K562 (cell line): ENCODE data around the gene SCNN1A. TPM values are rescaled to one million over a fixed set of nuclear protein-coding genes. Genes with fewer than 3 reads are reported as not detected.

Experiments
- CCAR2 ChIP-seq: fragments of 200-400 bp; formaldehyde crosslinking; IDR thresholded peaks from 2 replicates; pipeline ENCODE4 v1.6.1; 2017; ENCODE audit warnings: mild to moderate bottlenecking, low read depth, low read length
- CSDE1 ChIP-seq, 2 experiments: fragments of 450-650 bp; IDR thresholded peaks; 2 replicates each; pipeline ENCODE4 v1.6.1; 2016; ENCODE audit warnings: mild to moderate bottlenecking in 1 of 2
- HDAC2 ChIP-seq: fragments of 450-650 bp; IDR thresholded peaks from 2 replicates; pipeline ENCODE4 v1.6.1; 2016; ENCODE audit warnings: mild to moderate bottlenecking
- KLF13 ChIP-seq: fragments of 450-650 bp; IDR thresholded peaks from 2 replicates; pipeline ENCODE4 v1.6.1; 2016; ENCODE audit warnings: missing genetic modification characterization, low read depth, mild to moderate bottlenecking, missing compliant biosample characterization, moderate library complexity, borderline replicate concordance
- MAFK ChIP-seq: IDR thresholded peaks from 2 replicates; pipeline ENCODE4 v1.6.1; 2011; ENCODE audit warnings: low read length, improper control_type of control experiment
- NFE2L1 ChIP-seq: fragments of 450-650 bp; IDR thresholded peaks from 2 replicates; pipeline ENCODE4 v1.6.1; 2016; ENCODE audit warnings: missing genetic modification characterization, low read depth, mild to moderate bottlenecking, missing compliant biosample characterization, moderate library complexity, borderline replicate concordance
- NRF1 ChIP-seq, 2 experiments: fragments of 450-650 bp; IDR thresholded peaks in 1 of 2; conservative IDR thresholded peaks in 1 of 2; 2 replicates each; pipeline ENCODE4 v1.6.1; 2014; ENCODE audit warnings: mild to moderate bottlenecking in 2 of 2
- PPARD ChIP-seq: fragments of 250-450 bp; sonication (Bioruptor Pico); IDR thresholded peaks from 2 replicates; pipeline ENCODE4 v1.8.0; 2022; ENCODE audit warnings: inconsistent platforms, mild to moderate bottlenecking, moderate library complexity
- RFX7 ChIP-seq: fragments of 250-450 bp; sonication (Bioruptor Pico); IDR thresholded peaks from 2 replicates; pipeline ENCODE4 v1.5.1; 2021; ENCODE audit warnings: mild to moderate bottlenecking
- RHOXF2B ChIP-seq: fragments of 250-450 bp; sonication (Bioruptor Pico); conservative IDR thresholded peaks from 2 replicates; pipeline ENCODE4 v1.5.1; 2021
- SRF ChIP-seq, 2 experiments: fragments of 250-450, 450-650 bp in 1 of 2; sonication (Bioruptor Pico) in 1 of 2; sonication (generic) in 1 of 2; formaldehyde crosslinking; IDR thresholded peaks; 2 replicates each; pipeline versions ENCODE4 v1.5.0 to v1.5.1; 2020 to 2022; ENCODE audit warnings: mild to moderate bottlenecking in 1 of 2, missing genetic modification reagents in 1 of 2
- STAT5A ChIP-seq: IDR thresholded peaks from 2 replicates; pipeline ENCODE4 v1.6.1; 2012; ENCODE audit warnings: low read length, inconsistent platforms, borderline replicate concordance
- YY1 ChIP-seq, 3 experiments: IDR thresholded peaks; 2 replicates each; pipeline ENCODE4 v1.6.1; 2011; ENCODE audit warnings: low read length in 2 of 3, mild to moderate bottlenecking in 2 of 3, moderate library complexity in 2 of 3, borderline replicate concordance in 1 of 3, control low read depth in 1 of 3, low read depth in 1 of 3; ENCODE audit not compliant: insufficient read depth in 3 of 3, insufficient replicate concordance in 2 of 3, control insufficient read depth in 1 of 3, insufficient read length in 1 of 3; ENCODE audit errors: extremely low read depth in 1 of 3
- ZNF232 ChIP-seq: sonication (generic); formaldehyde crosslinking; IDR thresholded peaks from 2 replicates; pipeline ENCODE4 v1.8.0; 2022; ENCODE audit warnings: mild to moderate bottlenecking, missing genetic modification reagents
- ZNF444 ChIP-seq: fragments of 250-450 bp; sonication (Bioruptor Pico); IDR thresholded peaks from 2 replicates; pipeline ENCODE4 v1.4.0; 2020; ENCODE audit warnings: mild to moderate bottlenecking, moderate library complexity
- ZNF695 ChIP-seq: fragments of 450-650 bp; formaldehyde crosslinking; IDR thresholded peaks from 2 replicates; pipeline ENCODE4 v1.4.0; 2020; ENCODE audit warnings: mild to moderate bottlenecking, moderate library complexity
- ZNF830 ChIP-seq: fragments of 250-450 bp; sonication (Bioruptor Pico); IDR thresholded peaks from 2 replicates; pipeline ENCODE4 v1.5.0; 2021; ENCODE audit warnings: mild to moderate bottlenecking
- polyA plus RNA-seq, 8 experiments: library from polyadenylated mRNA; depleted of rRNA in 4 of 8; stranded (reverse) in 5 of 8; unstranded in 3 of 8; fragments of >200 nt; fragmentation: Nextera tagmentation in 2 of 8; fragmentation: Illumina TruSeq in 1 of 8; extraction: Ambion mirVana in 2 of 8; extraction: Trizol in 1 of 8; gene quantifications; 2 replicates each; pipeline versions ENCODE4 v1.2.1 to v1.2.3, GENCODE V29; 2011 to 2014; ENCODE audit warnings: inconsistent platforms in 1 of 8, missing spikeins in 1 of 8
- total RNA-seq, 7 experiments: library from RNA; depleted of rRNA in 6 of 7; stranded (reverse); fragments of >200 nt in 6 of 7; fragmentation: Illumina TruSeq in 2 of 7; extraction: Trizol in 2 of 7; gene quantifications; 2 replicates each; pipeline versions ENCODE4 v1.2.1 to v1.2.3, GENCODE V29; 2011 to 2021; ENCODE audit warnings: low replicate concordance in 1 of 7
- TF ChIP-seq, protein P1 (sequence below): fragments of 450-650 bp; IDR thresholded peaks from one replicate; pipeline ENCODE4 v1.6.1; 2018; ENCODE audit warnings: mild to moderate bottlenecking, moderate library complexity; ENCODE audit not compliant: partially characterized antibody
- TF ChIP-seq, protein P2 (sequence below): sonication (generic); IDR thresholded peaks from 2 replicates; pipeline ENCODE4 v1.6.1; 2016
- TF ChIP-seq, protein P3 (sequence below), 2 experiments: fragments of 450-650 bp in 1 of 2; IDR thresholded peaks; 2 replicates each; pipeline ENCODE4 v1.6.1; 2011 to 2017; ENCODE audit warnings: low read depth in 2 of 2, antibody characterized with exemption in 1 of 2, borderline replicate concordance in 1 of 2, low read length in 1 of 2, mild to moderate bottlenecking in 1 of 2, mixed read lengths in 1 of 2; ENCODE audit not compliant: control insufficient read depth in 1 of 2

SCNN1A gene
- total and polyA plus RNA-seq, 9 of the 15 experiments (the other 6 are each of a cell fraction or from before 2014, with no cell fraction given), result 0.15 to 0.49 (median 0.32) TPM; not detected in 5

DNA sequence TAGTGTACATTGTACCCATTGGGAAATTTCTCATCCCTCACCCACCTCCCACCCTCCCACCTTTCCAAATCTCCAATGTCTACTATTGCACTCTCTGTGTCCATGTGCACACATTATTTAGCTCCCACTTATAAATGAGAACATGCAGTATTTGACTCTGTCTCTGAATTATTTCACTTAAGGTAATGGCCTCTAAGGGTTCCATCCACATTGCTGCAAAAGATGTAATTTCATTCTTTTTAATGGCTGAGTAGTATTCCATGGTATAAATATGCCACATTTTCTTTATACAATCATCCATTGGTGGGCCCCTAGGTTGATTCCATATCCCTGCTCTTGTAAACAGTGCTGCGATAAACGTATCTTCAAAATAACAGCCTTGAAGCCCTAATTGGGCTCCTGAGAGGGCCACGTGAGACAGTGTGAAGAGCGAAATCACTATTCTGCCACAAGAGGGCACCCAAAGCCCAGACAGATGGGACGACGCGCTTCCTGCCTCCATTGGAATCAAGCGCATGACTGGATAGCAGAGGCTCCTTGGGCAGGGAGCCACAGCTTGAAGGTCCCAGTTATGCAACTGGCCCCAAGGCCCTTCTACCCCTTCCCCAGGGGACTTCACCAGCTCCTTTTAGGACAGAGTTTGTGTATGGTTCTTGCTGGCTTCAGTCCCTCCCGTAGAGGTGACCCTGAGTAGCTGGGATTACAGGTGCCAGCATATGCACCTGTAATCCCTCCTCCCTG lies 48.1 kb upstream of the SCNN1A start (continued):
- TF ChIP-seq SRF (CRISPR knock-in tag; IDR thresholded peaks at IDR 0.05), result no peak
- TF ChIP-seq PPARD (CRISPR knock-in tag), result no peak
- no peak for TF ChIP-seq RFX7
- TF ChIP-seq, protein P1, sequence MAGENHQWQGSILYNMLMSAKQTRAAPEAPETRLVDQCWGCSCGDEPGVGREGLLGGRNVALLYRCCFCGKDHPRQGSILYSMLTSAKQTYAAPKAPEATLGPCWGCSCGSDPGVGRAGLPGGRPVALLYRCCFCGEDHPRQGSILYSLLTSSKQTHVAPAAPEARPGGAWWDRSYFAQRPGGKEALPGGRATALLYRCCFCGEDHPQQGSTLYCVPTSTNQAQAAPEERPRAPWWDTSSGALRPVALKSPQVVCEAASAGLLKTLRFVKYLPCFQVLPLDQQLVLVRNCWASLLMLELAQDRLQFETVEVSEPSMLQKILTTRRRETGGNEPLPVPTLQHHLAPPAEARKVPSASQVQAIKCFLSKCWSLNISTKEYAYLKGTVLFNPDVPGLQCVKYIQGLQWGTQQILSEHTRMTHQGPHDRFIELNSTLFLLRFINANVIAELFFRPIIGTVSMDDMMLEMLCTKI, result no peak
- TF ChIP-seq ZNF444 (CRISPR knock-in tag), result no peak
- TF ChIP-seq MAFK, result no peak
- TF ChIP-seq, protein P2, sequence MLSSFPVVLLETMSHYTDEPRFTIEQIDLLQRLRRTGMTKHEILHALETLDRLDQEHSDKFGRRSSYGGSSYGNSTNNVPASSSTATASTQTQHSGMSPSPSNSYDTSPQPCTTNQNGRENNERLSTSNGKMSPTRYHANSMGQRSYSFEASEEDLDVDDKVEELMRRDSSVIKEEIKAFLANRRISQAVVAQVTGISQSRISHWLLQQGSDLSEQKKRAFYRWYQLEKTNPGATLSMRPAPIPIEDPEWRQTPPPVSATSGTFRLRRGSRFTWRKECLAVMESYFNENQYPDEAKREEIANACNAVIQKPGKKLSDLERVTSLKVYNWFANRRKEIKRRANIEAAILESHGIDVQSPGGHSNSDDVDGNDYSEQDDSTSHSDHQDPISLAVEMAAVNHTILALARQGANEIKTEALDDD, result no peak
- TF ChIP-seq RHOXF2B (CRISPR knock-in tag), result no peak
- TF ChIP-seq, protein P3, sequence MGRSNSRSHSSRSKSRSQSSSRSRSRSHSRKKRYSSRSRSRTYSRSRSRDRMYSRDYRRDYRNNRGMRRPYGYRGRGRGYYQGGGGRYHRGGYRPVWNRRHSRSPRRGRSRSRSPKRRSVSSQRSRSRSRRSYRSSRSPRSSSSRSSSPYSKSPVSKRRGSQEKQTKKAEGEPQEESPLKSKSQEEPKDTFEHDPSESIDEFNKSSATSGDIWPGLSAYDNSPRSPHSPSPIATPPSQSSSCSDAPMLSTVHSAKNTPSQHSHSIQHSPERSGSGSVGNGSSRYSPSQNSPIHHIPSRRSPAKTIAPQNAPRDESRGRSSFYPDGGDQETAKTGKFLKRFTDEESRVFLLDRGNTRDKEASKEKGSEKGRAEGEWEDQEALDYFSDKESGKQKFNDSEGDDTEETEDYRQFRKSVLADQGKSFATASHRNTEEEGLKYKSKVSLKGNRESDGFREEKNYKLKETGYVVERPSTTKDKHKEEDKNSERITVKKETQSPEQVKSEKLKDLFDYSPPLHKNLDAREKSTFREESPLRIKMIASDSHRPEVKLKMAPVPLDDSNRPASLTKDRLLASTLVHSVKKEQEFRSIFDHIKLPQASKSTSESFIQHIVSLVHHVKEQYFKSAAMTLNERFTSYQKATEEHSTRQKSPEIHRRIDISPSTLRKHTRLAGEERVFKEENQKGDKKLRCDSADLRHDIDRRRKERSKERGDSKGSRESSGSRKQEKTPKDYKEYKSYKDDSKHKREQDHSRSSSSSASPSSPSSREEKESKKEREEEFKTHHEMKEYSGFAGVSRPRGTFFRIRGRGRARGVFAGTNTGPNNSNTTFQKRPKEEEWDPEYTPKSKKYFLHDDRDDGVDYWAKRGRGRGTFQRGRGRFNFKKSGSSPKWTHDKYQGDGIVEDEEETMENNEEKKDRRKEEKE (IDR thresholded peaks at IDR 0.05; ENCODE audit: borderline replicate concordance in 1 of 2, control insufficient read depth in 1 of 2, low read depth in 2 of 2, low read length in 1 of 2), result no peak
- peak in 1 of 2 experiments; percentile 39; a peak in 2 of 4 replicates for TF ChIP-seq NRF1 (conservative IDR thresholded peaks at IDR 0.05 in 1 of 2, IDR thresholded peaks at IDR 0.05 in 1 of 2)
- TF ChIP-seq ZNF830, result no peak
- no peak for TF ChIP-seq CSDE1 (IDR thresholded peaks at IDR 0.05)
- TF ChIP-seq ZNF695 (CRISPR knock-in tag), result no peak
- no peak for TF ChIP-seq HDAC2
- TF ChIP-seq KLF13, result no peak
- no peak for TF ChIP-seq STAT5A
- no peak for TF ChIP-seq CCAR2
- TF ChIP-seq NFE2L1 (tag), result no peak
- TF ChIP-seq YY1 (IDR thresholded peaks at IDR 0.05; ENCODE audit: borderline replicate concordance in 1 of 3, control insufficient read depth in 1 of 3, extremely low read depth in 1 of 3, insufficient read depth in 3 of 3, insufficient read length in 1 of 3, insufficient replicate concordance in 2 of 3, low read depth in 1 of 3, low read length in 2 of 3), result peak in 2 of 3 experiments; percentile 47 to 71
- TF ChIP-seq ZNF232 (CRISPR knock-in tag), result no peak
